ENCODE measurements around the gene MGAT2.

DNA sequence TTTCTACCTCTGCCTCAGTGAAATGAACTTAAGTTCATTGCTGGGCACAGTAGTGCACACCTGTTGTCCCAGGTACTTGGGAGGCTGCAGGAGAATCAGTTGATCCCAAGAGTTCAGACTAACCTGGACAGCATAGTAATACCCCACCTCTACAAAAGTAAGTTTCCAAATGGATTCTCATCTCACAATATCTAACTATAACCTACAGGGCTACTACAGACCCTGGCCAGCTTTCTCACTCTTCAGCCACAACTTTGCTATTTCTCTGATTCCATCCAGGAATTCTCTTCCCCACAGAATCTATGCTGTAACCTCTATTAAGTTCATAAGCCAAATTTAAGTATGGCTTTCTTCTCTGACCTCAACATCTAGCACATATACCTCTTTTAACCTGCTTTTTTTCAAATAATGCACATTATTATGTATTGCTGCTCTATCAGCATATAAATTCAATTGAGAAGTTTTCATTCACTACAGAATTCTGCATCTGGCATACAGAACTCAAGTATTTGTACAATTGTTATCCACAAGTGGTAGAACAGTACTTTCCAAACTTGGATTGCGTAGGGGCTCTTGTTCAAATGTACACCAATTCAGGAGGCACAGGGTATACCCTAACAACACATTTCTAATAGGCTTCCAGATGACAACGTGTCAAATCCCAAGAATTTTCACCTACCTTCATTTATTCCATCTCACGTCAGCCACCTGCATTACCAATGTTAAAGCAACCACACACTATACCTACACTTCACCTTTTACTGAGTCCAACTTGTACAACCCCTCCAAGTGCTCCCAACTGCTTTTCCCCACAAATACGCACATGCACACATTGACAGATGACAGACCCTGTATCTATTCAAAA is 38.3 kb upstream of the MGAT2 start:
- TF ChIP-seq, protein P1, sequence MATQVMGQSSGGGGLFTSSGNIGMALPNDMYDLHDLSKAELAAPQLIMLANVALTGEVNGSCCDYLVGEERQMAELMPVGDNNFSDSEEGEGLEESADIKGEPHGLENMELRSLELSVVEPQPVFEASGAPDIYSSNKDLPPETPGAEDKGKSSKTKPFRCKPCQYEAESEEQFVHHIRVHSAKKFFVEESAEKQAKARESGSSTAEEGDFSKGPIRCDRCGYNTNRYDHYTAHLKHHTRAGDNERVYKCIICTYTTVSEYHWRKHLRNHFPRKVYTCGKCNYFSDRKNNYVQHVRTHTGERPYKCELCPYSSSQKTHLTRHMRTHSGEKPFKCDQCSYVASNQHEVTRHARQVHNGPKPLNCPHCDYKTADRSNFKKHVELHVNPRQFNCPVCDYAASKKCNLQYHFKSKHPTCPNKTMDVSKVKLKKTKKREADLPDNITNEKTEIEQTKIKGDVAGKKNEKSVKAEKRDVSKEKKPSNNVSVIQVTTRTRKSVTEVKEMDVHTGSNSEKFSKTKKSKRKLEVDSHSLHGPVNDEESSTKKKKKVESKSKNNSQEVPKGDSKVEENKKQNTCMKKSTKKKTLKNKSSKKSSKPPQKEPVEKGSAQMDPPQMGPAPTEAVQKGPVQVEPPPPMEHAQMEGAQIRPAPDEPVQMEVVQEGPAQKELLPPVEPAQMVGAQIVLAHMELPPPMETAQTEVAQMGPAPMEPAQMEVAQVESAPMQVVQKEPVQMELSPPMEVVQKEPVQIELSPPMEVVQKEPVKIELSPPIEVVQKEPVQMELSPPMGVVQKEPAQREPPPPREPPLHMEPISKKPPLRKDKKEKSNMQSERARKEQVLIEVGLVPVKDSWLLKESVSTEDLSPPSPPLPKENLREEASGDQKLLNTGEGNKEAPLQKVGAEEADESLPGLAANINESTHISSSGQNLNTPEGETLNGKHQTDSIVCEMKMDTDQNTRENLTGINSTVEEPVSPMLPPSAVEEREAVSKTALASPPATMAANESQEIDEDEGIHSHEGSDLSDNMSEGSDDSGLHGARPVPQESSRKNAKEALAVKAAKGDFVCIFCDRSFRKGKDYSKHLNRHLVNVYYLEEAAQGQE (IDR thresholded peaks at IDR 0.05; ENCODE audit: low read depth) = no peak
- TF ChIP-seq, protein P2, sequence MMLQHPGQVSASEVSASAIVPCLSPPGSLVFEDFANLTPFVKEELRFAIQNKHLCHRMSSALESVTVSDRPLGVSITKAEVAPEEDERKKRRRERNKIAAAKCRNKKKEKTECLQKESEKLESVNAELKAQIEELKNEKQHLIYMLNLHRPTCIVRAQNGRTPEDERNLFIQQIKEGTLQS (IDR thresholded peaks at IDR 0.05) = no peak
- no peak for TF ChIP-seq YY1 (IDR thresholded peaks at IDR 0.05; ENCODE audit: extremely low read depth, insufficient replicate concordance, low read depth, low read length)
- peak; percentile 72 for TF ChIP-seq POLR2AphosphoS5 (IDR thresholded peaks at IDR 0.05; ENCODE audit: low read depth, low read length)
- TF ChIP-seq, protein P3, sequence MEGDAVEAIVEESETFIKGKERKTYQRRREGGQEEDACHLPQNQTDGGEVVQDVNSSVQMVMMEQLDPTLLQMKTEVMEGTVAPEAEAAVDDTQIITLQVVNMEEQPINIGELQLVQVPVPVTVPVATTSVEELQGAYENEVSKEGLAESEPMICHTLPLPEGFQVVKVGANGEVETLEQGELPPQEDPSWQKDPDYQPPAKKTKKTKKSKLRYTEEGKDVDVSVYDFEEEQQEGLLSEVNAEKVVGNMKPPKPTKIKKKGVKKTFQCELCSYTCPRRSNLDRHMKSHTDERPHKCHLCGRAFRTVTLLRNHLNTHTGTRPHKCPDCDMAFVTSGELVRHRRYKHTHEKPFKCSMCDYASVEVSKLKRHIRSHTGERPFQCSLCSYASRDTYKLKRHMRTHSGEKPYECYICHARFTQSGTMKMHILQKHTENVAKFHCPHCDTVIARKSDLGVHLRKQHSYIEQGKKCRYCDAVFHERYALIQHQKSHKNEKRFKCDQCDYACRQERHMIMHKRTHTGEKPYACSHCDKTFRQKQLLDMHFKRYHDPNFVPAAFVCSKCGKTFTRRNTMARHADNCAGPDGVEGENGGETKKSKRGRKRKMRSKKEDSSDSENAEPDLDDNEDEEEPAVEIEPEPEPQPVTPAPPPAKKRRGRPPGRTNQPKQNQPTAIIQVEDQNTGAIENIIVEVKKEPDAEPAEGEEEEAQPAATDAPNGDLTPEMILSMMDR (IDR thresholded peaks at IDR 0.05 in 2 of 3, conservative IDR thresholded peaks at IDR 0.05 in 1 of 3; ENCODE audit: borderline replicate concordance in 1 of 3, insufficient read depth in 1 of 3, low read depth in 2 of 3, low read length in 2 of 3) = no peak
- peak; percentile 10 for TF ChIP-seq POLR2A (IDR thresholded peaks at IDR 0.05; ENCODE audit: borderline replicate concordance, extremely low read depth, insufficient read depth, insufficient read length)
- no peak for TF ChIP-seq FOSL1 (IDR thresholded peaks at IDR 0.05; ENCODE audit: low read depth)
- TF ChIP-seq SP1 (IDR thresholded peaks at IDR 0.05; ENCODE audit: low read depth) = no peak
- TF ChIP-seq, protein P4, sequence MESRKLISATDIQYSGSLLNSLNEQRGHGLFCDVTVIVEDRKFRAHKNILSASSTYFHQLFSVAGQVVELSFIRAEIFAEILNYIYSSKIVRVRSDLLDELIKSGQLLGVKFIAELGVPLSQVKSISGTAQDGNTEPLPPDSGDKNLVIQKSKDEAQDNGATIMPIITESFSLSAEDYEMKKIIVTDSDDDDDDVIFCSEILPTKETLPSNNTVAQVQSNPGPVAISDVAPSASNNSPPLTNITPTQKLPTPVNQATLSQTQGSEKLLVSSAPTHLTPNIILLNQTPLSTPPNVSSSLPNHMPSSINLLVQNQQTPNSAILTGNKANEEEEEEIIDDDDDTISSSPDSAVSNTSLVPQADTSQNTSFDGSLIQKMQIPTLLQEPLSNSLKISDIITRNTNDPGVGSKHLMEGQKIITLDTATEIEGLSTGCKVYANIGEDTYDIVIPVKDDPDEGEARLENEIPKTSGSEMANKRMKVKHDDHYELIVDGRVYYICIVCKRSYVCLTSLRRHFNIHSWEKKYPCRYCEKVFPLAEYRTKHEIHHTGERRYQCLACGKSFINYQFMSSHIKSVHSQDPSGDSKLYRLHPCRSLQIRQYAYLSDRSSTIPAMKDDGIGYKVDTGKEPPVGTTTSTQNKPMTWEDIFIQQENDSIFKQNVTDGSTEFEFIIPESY (IDR thresholded peaks at IDR 0.05; ENCODE audit: extremely low read depth, insufficient replicate concordance, low read length) = no peak
- TF ChIP-seq SRF (IDR thresholded peaks at IDR 0.05; ENCODE audit: low read depth) = no peak
- TF ChIP-seq RAD21 (IDR thresholded peaks at IDR 0.05; ENCODE audit: low read depth) = no peak
- TF ChIP-seq TCF7L2 (IDR thresholded peaks at IDR 0.05; ENCODE audit: borderline replicate concordance, extremely low read depth, insufficient read depth, insufficient read length) = no peak
